Tibial nerve (tissue), 4 donors: ENCODE results near the gene CCNQ. TPM values are rescaled to one million over a fixed set of nuclear protein-coding genes. Genes with fewer than 3 reads are reported as not detected.

Experiments used
- DNase-seq, 2 donors: peaks; one replicate each; pipeline ENCODE4 v3.0.0-alpha.2; 2019; ENCODE audit warnings: low spot score in 2 of 2
- H3K27ac ChIP-seq, 4 donors: fragments of 200-600 bp; sonication (generic) in 3 of 4; one replicate each; pipeline ENCODE4 v1.5.1; 2017 to 2019; ENCODE audit warnings: mild to moderate bottlenecking in 1 of 4
- H3K27me3 ChIP-seq, 2 donors: fragments of 200-600 bp; sonication (generic) in 1 of 2; one replicate each; pipeline versions ENCODE4 v1.5.1 to v1.6.0; 2017 to 2019
- H3K36me3 ChIP-seq, 3 donors: fragments of 200-600 bp; sonication (generic); one replicate each; pipeline ENCODE4 v1.5.1; 2018 to 2019
- H3K4me1 ChIP-seq, 4 donors: fragments of 200-600 bp; sonication (generic) in 3 of 4; one replicate each; pipeline ENCODE4 v1.5.1; 2017 to 2019
- H3K4me3 ChIP-seq, 4 donors: fragments of 200-600 bp; sonication (generic) in 3 of 4; one replicate each; pipeline ENCODE4 v1.5.1; 2017 to 2019; ENCODE audit warnings: mild to moderate bottlenecking in 1 of 4, moderate library complexity in 1 of 4
- H3K9me3 ChIP-seq, 4 donors: fragments of 200-600 bp; sonication (generic) in 3 of 4; one replicate each; pipeline ENCODE4 v1.5.1; 2017 to 2019
- CTCF ChIP-seq, 5 experiments: fragments of 200-600 bp in 3 of 5; fragments of 450-650 bp in 2 of 5; sonication (generic) in 3 of 5; IDR thresholded peaks; one replicate each; pipeline ENCODE4 v1.5.1; 2016 to 2019; ENCODE audit warnings: antibody characterized with exemption in 5 of 5, mild to moderate bottlenecking in 3 of 5, moderate library complexity in 2 of 5
- EP300 ChIP-seq, 2 donors: sonication (generic); formaldehyde crosslinking; IDR thresholded peaks; one replicate each; pipeline ENCODE4 v1.6.1; 2017; ENCODE audit warnings: antibody characterized with exemption in 2 of 2, mild to moderate bottlenecking in 1 of 2
- POLR2A ChIP-seq, 2 donors: fragments of 450-650 bp; IDR thresholded peaks; one replicate each; pipeline ENCODE4 v1.6.1; 2017; ENCODE audit warnings: antibody characterized with exemption in 2 of 2, mild to moderate bottlenecking in 2 of 2, moderate library complexity in 2 of 2
- WGBS, 2 donors: methylation state at CpG; one replicate each; pipeline ENCODE4 v1.1.5; 2018; 5-methylcytosine and 5-hydroxymethylcytosine counted together
- total RNA-seq, 4 donors: library from RNA; depleted of rRNA; stranded (reverse); fragments of >200 nt; gene quantifications; one replicate each; pipeline ENCODE4 v1.1.0, GENCODE V29; 2016

CCNQ gene
- total RNA-seq, 4 donors from 2014 or later: 26.4 to 36.9 (median 32.2) TPM

- TF ChIP-seq EP300 (IDR thresholded peaks at IDR 0.05) (no peak), CTCF (IDR thresholded peaks at IDR 0.05) (no peak), POLR2A (IDR thresholded peaks at IDR 0.05) (no peak)
- no peaks in the 10 kb centered on the region for H3K27me3 ChIP-seq
- no peak overlapping the region for H3K27ac ChIP-seq
- H3K4me3 ChIP-seq: no peak overlapping the region
- no peak for DNase-seq
- WGBS, 2 donors: 89 to 92% methylated on average over 5 to 17 of the region's 17 CpGs
- H3K36me3 ChIP-seq: no peaks in the 10 kb centered on the region
- no peaks in the 10 kb centered on the region for H3K9me3 ChIP-seq
- H3K4me1 ChIP-seq: peaks cover 0 to 15% (median 2%) of the 10 kb centered on the region in 4 donors
Observed at GRCh38 chrX:153603131-153603656, 4.3 kb upstream of the CCNQ start.

- TF ChIP-seq CTCF (IDR thresholded peaks at IDR 0.05) (no peak), POLR2A (IDR thresholded peaks at IDR 0.05) (no peak), EP300 (IDR thresholded peaks at IDR 0.05) (no peak)
- H3K9me3 ChIP-seq: no peaks in the 10 kb centered on the region
- no peaks in the 10 kb centered on the region for H3K27me3 ChIP-seq
- peaks cover 0 to 21% (median 2%) of the 10 kb centered on the region in 4 donors for H3K4me1 ChIP-seq
- no peaks in the 10 kb centered on the region for H3K36me3 ChIP-seq
- H3K27ac ChIP-seq: no peak overlapping the region
- WGBS, 2 donors: 90 to 93% methylated on average over 3 of the region's 3 CpGs
- no peak for DNase-seq
- H3K4me3 ChIP-seq: no peak overlapping the region
Observed at GRCh38 chrX:153602601-153603000, 3.7 kb upstream of the CCNQ start.

- DNase-seq: no peak
Observed at GRCh38 chrX:153601511-153602110, 2.7 kb upstream of the CCNQ start.

GRCh38 chrX:153600921-153601320, 2.0 kb upstream of the CCNQ start:
- no peaks in the 10 kb centered on the region for H3K9me3 ChIP-seq
- H3K4me3 ChIP-seq: no peak overlapping the region
- no peak for DNase-seq
- no peaks in the 10 kb centered on the region for H3K36me3 ChIP-seq
- WGBS, 2 donors: 83 to 93% methylated on average over 3 to 7 of the region's 7 CpGs
- no peak overlapping the region for H3K27ac ChIP-seq
- no peaks in the 10 kb centered on the region for H3K27me3 ChIP-seq
- H3K4me1 ChIP-seq: peaks cover 0 to 22% (median 2%) of the 10 kb centered on the region in 4 donors
- TF ChIP-seq CTCF (IDR thresholded peaks at IDR 0.05): no peak
- TF ChIP-seq EP300 (IDR thresholded peaks at IDR 0.05): no peak
- no peak for TF ChIP-seq POLR2A (IDR thresholded peaks at IDR 0.05)

More at GRCh38 chrX:153601511-153602110, 2.7 kb upstream of the CCNQ start:
- no peak overlapping the region for H3K4me3 ChIP-seq
- no peaks in the 10 kb centered on the region for H3K36me3 ChIP-seq
- H3K27ac ChIP-seq: no peak overlapping the region
- whole genome bisulfite sequencing, 2 donors: 55 to 74% methylated on average over 7 to 12 of the region's 12 CpGs
- H3K27me3 ChIP-seq: no peaks in the 10 kb centered on the region
- no peak for TF ChIP-seq EP300 (IDR thresholded peaks at IDR 0.05)
- TF ChIP-seq POLR2A (IDR thresholded peaks at IDR 0.05): no peak
- no peak for TF ChIP-seq CTCF (IDR thresholded peaks at IDR 0.05)
- H3K9me3 ChIP-seq: no peaks in the 10 kb centered on the region
- H3K4me1 ChIP-seq: peaks cover 0 to 22% (median 2%) of the 10 kb centered on the region in 4 donors

DNA sequence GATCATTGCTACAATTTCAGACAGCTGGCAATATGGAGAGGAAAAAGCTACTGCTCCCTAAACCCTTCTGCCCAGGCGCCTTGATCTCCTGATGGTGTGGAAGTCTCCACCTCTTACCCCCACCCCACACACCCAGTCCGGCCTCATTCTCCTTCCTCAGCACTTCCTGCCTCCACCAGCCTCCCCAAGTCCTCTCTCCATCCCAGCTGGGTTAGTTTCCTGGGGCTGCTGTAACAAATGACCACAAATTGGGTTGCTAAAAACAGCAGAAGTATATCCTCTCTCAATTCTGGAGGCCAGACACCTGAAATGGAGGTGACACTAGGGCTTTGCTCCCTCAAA, 1.1 kb upstream of the CCNQ start:
- no peak overlapping the region for H3K27ac ChIP-seq
- 0 to 33% methylated on average over 2 of the region's 2 CpGs for WGBS, 2 donors
- H3K27me3 ChIP-seq: no peaks in the 10 kb centered on the region
- DNase-seq: no peak
- H3K4me1 ChIP-seq: peaks cover 0 to 22% (median 2%) of the 10 kb centered on the region in 4 donors
- no peaks in the 10 kb centered on the region for H3K9me3 ChIP-seq
- H3K4me3 ChIP-seq: peak overlapping the region; percentile 40 to 83 (median 49)
- TF ChIP-seq POLR2A (IDR thresholded peaks at IDR 0.05) (no peak), EP300 (IDR thresholded peaks at IDR 0.05) (no peak), CTCF (IDR thresholded peaks at IDR 0.05) (no peak)
- H3K36me3 ChIP-seq: peaks cover 0 to 6% (median 0%) of the 10 kb centered on the region in 3 donors
